NT2/D1 (cell line): Measurements from ENCODE around the gene BMP8B.

Experiments used
- SUZ12 ChIP-seq: IDR thresholded peaks from 2 replicates; pipeline ENCODE4 v1.6.1; 2011; ENCODE audit not compliant: insufficient read length, insufficient read depth; ENCODE audit errors: extremely low read depth
- YY1 ChIP-seq: IDR thresholded peaks from 2 replicates; pipeline ENCODE4 v1.6.1; 2011; ENCODE audit not compliant: insufficient read length, insufficient read depth
- ZNF274 ChIP-seq: IDR thresholded peaks from 2 replicates; pipeline ENCODE4 v1.6.1; 2011; ENCODE audit warnings: mild to moderate bottlenecking, low read depth, low read length

- no peak for TF ChIP-seq YY1
- TF ChIP-seq ZNF274 = no peak
- no peak for TF ChIP-seq SUZ12
These were observed 37.1 kb downstream of the BMP8B start for GRCh38 chr1:39751595-39751994.
